ENCODE results near the gene COL23A1. TPM values are rescaled to one million over a fixed set of nuclear protein-coding genes. Genes with fewer than 3 reads are reported as not detected.

COL23A1 gene
- total RNA-seq: 7.5 TPM

GRCh38 chr5:178590141-178590923 is at the start of gene COL23A1:
Gene COL23A1 (minus strand): TSS chr5:178590393.

GRCh38 chr5:178626484-178627258 is 36.5 kb upstream of the COL23A1 start, which contains the start of gene CLK4:
Gene CLK4 (minus strand): TSS chr5:178627050. CDS start chr5:178623416, 3,634 bp downstream.

GRCh38 chr5:178232124-178232919 is 357.9 kb downstream of the COL23A1 start, which contains the start of gene PHYKPL:
Gene PHYKPL (minus strand): TSS chr5:178232802. CDS start chr5:178232550, 252 bp downstream.

GRCh38 chr5:178204182-178204934 is 385.8 kb downstream of the COL23A1 start, which contains the start of gene HNRNPAB:
Gene HNRNPAB (plus strand): TSS chr5:178204533. CDS start chr5:178204838, 305 bp downstream.

Small RNA genes within 50 kb of the gene (small RNA-seq; reads per million reads assigned to genes)
- gene RN7SKP70 (ENCODE audit: low replicate concordance): not detected
- gene RN7SL646P (ENCODE audit: low replicate concordance): not detected

Other genes starting within 250 kb of the COL23A1 start
- 40.6 TPM for gene CLK4, start 36.7 kb upstream of the COL23A1 start, total RNA-seq
- gene ZNF354A, start 140.3 kb upstream of the COL23A1 start, total RNA-seq: 9.3 TPM